ENCODE measurements around the gene SPTBN1.
A peak's percentile ranks its signal among the peaks of the same experiment; 100 is the strongest.

Gene SPTBN1

DNA sequence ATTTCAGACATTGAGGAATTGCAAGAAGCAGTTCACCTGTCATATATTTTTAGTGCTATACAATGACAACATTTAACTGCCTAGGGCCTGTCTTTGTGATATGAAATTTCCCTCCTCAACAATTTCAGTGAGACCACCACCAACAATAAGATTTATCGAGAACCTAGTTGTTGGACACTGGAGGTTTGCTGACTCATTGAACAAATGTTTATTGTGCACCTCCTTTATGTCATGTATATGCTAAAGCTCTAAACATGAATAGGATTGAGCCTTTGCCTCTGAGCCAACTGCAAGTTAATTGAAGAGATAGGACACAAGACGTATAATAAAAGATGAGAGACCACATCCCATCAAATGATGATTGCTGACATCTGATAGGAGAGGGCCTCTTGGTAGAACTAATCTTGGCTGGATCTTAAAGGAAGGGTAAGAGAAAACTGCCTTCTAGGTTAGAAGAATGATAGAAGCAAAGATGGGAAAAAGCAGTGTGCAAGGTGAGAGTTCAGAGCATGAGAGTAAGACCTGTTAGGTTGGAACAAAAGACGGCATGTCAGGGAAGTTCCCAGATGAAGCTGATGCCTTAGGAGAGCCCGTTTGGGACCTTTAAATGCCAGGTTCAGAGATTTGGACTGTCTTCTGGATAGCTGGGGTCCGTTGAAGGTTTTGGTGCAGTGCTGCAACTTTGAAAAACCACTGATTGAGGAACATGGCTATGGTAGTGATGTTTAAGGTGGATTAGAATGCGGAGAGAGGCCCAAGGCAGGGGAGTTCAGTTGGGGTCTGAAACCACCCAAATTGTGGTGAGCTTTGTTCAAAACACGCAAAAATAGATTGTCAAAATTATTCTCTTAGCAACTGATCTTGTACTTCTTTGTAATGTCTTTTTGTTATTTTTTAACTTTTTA is 134.3 kb downstream of the SPTBN1 start:
- no peak for DNase-seq (ENCODE audit: low read depth in 2 of 2)

GRCh38 chr2:54591551-54591950 is 135.4 kb downstream of the SPTBN1 start:
- no peak for DNase-seq (ENCODE audit: low read depth in 2 of 2)

DNA sequence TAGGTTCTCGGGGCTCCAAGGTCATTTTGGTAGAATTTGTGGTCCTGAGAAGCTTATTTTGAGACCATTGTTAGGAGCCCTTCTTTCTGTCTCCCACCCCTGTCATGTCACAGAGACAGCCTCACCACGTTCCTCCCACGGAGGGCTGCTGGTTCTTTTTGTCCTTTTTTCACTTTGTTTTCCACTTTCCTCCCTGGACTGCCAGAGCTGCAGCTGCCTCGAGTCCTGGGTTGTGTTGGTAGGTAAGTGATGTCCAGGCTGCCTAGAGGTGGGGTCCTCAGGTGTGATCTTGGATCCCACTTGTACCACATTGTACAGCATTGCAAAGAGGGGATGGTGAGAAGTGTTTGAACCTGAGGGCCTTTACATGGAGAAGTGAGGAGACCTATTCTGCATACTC is 137.1 kb downstream of the SPTBN1 start:
- no peak for DNase-seq (ENCODE audit: low read depth in 2 of 2)

- DNase-seq (ENCODE audit: low read depth in 2 of 2): no peak
Measured at GRCh38 chr2:54594048-54594447, 137.9 kb downstream of the SPTBN1 start.

GRCh38 chr2:54595161-54595803 is 139.2 kb downstream of the SPTBN1 start:
- no peak for DNase-seq (ENCODE audit: low read depth in 2 of 2)

DNA sequence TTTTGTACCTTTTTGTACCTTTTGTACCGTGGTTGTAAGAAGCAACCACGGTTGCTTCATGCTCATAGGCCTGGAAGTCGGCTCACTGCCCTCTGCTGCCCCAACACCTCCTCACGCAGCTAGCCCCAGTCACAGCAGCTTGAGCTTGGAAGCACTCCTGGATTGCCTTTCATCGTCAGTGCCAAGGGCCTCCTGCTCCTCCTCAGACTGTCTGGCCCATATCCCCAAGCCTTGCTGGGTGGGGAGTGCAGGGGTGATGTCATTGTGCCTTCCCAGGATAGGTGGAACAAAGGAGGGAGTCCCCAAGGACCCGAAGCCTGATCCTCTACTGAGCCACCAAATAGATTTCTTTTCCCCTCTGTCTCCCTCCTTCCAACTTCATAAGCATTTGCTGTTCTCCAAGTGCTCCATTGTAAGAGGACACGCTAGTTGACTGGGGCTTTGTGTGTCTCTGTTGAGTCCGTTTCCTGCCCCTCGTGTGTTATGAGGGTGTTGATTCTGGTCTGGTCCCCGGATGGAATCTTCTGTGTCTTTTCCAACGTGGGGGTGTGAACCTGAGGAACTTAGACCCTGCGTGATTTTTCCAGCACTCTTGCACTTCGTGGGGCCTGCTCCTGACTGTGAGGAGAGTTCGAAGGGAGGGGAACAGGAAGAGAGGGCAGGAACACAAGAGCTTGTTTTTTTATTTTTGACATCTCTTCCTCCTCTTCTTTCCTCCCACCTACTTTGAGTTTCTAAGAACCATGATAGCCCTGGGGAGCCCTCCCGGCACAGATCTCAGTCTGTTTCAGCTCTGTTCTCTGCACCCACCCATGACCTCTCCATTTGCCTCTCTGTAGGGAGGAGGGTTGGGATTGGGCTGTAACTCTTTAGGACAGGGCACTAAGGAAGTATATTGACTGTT is 140.1 kb downstream of the SPTBN1 start:
- no peak for DNase-seq (ENCODE audit: low read depth in 2 of 2)

- DNase-seq (ENCODE audit: low read depth in 2 of 2): no peak
Measured at GRCh38 chr2:54597153-54597848, 141.2 kb downstream of the SPTBN1 start.

- DNase-seq (ENCODE audit: low read depth in 2 of 2): no peak
Measured at GRCh38 chr2:54598347-54599325, 142.5 kb downstream of the SPTBN1 start.

- no peak for DNase-seq (ENCODE audit: low read depth in 2 of 2)
Measured at GRCh38 chr2:54599326-54599710, 143.2 kb downstream of the SPTBN1 start.

- no peak for DNase-seq (ENCODE audit: low read depth in 2 of 2)
Measured at GRCh38 chr2:54599914-54600313, 143.8 kb downstream of the SPTBN1 start.

GRCh38 chr2:54601339-54601738 is 145.2 kb downstream of the SPTBN1 start:
- no peak for DNase-seq (ENCODE audit: low read depth in 2 of 2)

- no peak for DNase-seq (ENCODE audit: low read depth in 2 of 2)
Measured at GRCh38 chr2:54602736-54603322, 146.7 kb downstream of the SPTBN1 start.

GRCh38 chr2:54603357-54603756 is 147.2 kb downstream of the SPTBN1 start:
- no peak for DNase-seq (ENCODE audit: low read depth in 2 of 2)

DNA sequence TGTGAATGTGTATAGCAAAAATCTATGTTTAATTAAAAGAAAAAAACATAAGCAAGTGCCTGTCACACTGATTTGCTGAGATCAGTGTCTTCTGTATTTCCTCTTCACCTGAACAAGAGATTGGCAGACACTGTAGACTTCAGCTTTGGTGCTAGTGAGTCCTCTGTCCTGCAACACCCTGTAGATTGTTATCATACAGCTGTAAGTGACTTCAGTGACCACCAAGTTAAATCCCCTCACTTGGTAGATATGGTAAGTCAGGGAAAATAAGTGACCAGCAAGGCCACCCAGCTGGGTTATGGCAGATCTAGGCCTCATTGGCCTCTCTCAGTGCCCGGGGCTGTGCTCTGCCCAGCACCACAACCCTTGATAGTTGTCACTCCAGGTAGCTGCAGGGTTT is 147.7 kb downstream of the SPTBN1 start:
- DNase-seq (ENCODE audit: low read depth in 2 of 2): no peak

DNA sequence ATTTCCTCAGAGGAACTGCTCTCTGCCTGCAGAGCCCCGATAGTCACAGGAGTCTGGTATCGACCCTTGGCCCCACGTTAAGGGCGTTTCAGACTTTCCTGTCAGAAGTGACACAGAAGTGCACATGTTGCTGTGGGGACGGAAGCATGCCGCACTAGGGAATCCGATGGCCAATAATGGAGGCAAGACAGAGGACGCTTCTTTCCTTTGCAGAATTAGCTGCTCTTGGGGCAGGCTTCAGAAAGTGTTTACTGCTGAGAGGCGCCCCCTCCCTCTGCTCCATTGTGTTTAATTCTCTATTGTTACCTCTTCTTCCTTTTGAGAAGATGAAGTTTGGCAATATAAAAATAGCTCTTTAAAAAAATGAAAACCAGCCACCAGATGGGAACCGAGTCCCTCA is 148.7 kb downstream of the SPTBN1 start:
- no peak for DNase-seq (ENCODE audit: low read depth in 2 of 2)

DNA sequence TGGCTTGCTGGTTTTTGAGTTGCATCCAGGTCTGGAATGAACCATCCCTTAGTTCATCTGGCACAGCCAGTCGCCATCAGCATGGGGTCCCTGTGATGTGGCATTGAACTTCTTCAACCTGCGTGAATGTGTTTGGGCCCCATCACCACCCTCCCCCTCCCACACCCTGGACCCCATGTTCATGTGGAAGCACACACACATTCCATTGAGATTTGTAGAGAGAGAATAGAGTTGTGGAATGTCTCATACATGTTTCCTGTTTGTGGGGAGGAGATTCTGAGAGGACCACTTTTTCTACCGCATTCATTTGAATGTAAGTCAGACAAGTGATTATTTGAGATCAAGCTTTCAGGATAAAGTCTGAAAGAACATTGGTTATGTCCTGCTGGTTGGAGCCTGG is 149.7 kb downstream of the SPTBN1 start:
- DNase-seq (ENCODE audit: low read depth in 2 of 2): no peak

- peak; percentile 34 to 46 for DNase-seq (ENCODE audit: low read depth in 2 of 2)
Measured at GRCh38 chr2:54606393-54606958, 150.3 kb downstream of the SPTBN1 start.

DNA sequence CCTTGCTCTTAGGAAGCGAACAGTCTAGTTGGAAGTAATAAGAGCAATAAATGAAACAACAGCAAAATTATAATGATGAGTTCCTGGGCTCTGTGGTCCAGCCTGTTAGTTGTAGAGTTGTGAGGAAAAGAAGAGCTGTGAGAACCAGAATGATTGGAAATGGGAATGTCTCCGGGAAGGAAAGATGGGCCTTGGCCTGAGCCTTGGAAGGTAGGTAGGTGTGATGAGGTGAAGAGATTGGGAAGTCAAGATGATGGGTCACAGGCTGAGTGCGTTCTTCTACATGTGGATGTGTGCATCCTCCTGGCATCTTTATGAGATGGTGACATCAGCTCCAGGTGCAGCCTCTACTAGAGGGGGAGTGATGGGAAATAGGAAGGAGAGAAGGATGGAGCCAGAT is 152.1 kb downstream of the SPTBN1 start:
- DNase-seq (ENCODE audit: low read depth in 2 of 2): no peak

GRCh38 chr2:54609241-54609640 is 153.1 kb downstream of the SPTBN1 start:
- no peak for DNase-seq (ENCODE audit: low read depth in 2 of 2)

- no peak for DNase-seq (ENCODE audit: low read depth in 2 of 2)
Measured at GRCh38 chr2:54609647-54610046, 153.5 kb downstream of the SPTBN1 start.
